ENCODE data around the gene KCNJ16.

Gene KCNJ16

GRCh38 chr17:70169709-70170597 lies 94.9 kb downstream of the KCNJ16 start:
- no peak for DNase-seq (ENCODE audit: low spot score)

GRCh38 chr17:70171159-70171558 lies 96.1 kb downstream of the KCNJ16 start:
- DNase-seq (ENCODE audit: low spot score) = no peak

GRCh38 chr17:70172449-70172848 lies 97.4 kb downstream of the KCNJ16 start:
- DNase-seq (ENCODE audit: low spot score) = no peak

GRCh38 chr17:70172923-70173322 lies 97.9 kb downstream of the KCNJ16 start:
- DNase-seq (ENCODE audit: low spot score) = no peak

- DNase-seq (ENCODE audit: low spot score) = no peak
Observed at GRCh38 chr17:70173681-70174080, 98.7 kb downstream of the KCNJ16 start.

- DNase-seq (ENCODE audit: low spot score) = no peak
Observed at GRCh38 chr17:70181376-70181775, 106.4 kb downstream of the KCNJ16 start.

GRCh38 chr17:70181866-70182265 lies 106.8 kb downstream of the KCNJ16 start:
- no peak for DNase-seq (ENCODE audit: low spot score)

GRCh38 chr17:70183508-70183907 lies 108.5 kb downstream of the KCNJ16 start:
- no peak for DNase-seq (ENCODE audit: low spot score)

GRCh38 chr17:70184207-70184606 lies 109.2 kb downstream of the KCNJ16 start:
- DNase-seq (ENCODE audit: low spot score) = no peak

GRCh38 chr17:70184770-70185169 lies 109.7 kb downstream of the KCNJ16 start:
- no peak for DNase-seq (ENCODE audit: low spot score)
